IPS-NIHi7 (cell line): ENCODE results near the gene CFAP20DC.
"Not testable (repeated sequence)": the region's sequence is repeated elsewhere in the genome, so short reads cannot be mapped to it uniquely, and the experiment has no call there.

Experiments used
- DNase-seq: peaks from one replicate; pipeline ENCODE4 v3.0.0; 2012; ENCODE audit warnings: mixed read lengths; ENCODE audit errors: extremely low spot score

The CFAP20DC gene

GRCh38 chr3:58746758-58747157 is 303.1 kb downstream of the CFAP20DC start:
- no peak for DNase-seq

GRCh38 chr3:58743296-58743695 is 306.5 kb downstream of the CFAP20DC start:
- DNase-seq: no peak

- DNase-seq: no peak
These were observed 307.6 kb downstream of the CFAP20DC start for GRCh38 chr3:58742239-58742638.

GRCh38 chr3:58737644-58738043 is 312.2 kb downstream of the CFAP20DC start:
- no peak for DNase-seq

- no peak for DNase-seq
These were observed 318.2 kb downstream of the CFAP20DC start for GRCh38 chr3:58731673-58732072.

GRCh38 chr3:58728723-58729122 is 321.1 kb downstream of the CFAP20DC start:
- no peak for DNase-seq

GRCh38 chr3:58725326-58725853 is 324.4 kb downstream of the CFAP20DC start:
- DNase-seq: no peak

GRCh38 chr3:58724336-58724735 is 325.5 kb downstream of the CFAP20DC start:
- DNase-seq: no peak

- no peak for DNase-seq
These were observed 326.7 kb downstream of the CFAP20DC start for GRCh38 chr3:58723173-58723572.

- no peak for DNase-seq
These were observed 327.3 kb downstream of the CFAP20DC start for GRCh38 chr3:58722561-58722960.

GRCh38 chr3:58720526-58720925 is 329.3 kb downstream of the CFAP20DC start:
- DNase-seq: no peak

- no peak for DNase-seq
These were observed 330.1 kb downstream of the CFAP20DC start for GRCh38 chr3:58719684-58720083.

- DNase-seq: no peak
These were observed 336.0 kb downstream of the CFAP20DC start for GRCh38 chr3:58713715-58714401.

- DNase-seq: no peak
These were observed 338.0 kb downstream of the CFAP20DC start for GRCh38 chr3:58711871-58712270.

GRCh38 chr3:58708983-58709382 is 340.8 kb downstream of the CFAP20DC start:
- DNase-seq: not testable (repeated sequence)

GRCh38 chr3:58708116-58708791 is 341.6 kb downstream of the CFAP20DC start:
- DNase-seq: no peak

- no peak for DNase-seq
These were observed 342.4 kb downstream of the CFAP20DC start for GRCh38 chr3:58707390-58707930.

GRCh38 chr3:58706395-58707167 is 343.2 kb downstream of the CFAP20DC start:
- DNase-seq: no peak

- no peak for DNase-seq
These were observed 345.1 kb downstream of the CFAP20DC start for GRCh38 chr3:58704745-58705144.

- DNase-seq: not testable (repeated sequence)
These were observed 345.5 kb downstream of the CFAP20DC start for GRCh38 chr3:58704304-58704703.

GRCh38 chr3:58698246-58698645 is 351.6 kb downstream of the CFAP20DC start:
- DNase-seq: no peak

GRCh38 chr3:58697561-58697960 is 352.3 kb downstream of the CFAP20DC start:
- no peak for DNase-seq
